ENCODE results near the gene MAPK4. TPM values are rescaled to one million over a fixed set of nuclear protein-coding genes. Genes with fewer than 3 reads are reported as not detected.

MAPK4 gene
- total RNA-seq, 6 donors from 2014 or later: 1.0 to 12.0 (median 6.7) TPM

DNA sequence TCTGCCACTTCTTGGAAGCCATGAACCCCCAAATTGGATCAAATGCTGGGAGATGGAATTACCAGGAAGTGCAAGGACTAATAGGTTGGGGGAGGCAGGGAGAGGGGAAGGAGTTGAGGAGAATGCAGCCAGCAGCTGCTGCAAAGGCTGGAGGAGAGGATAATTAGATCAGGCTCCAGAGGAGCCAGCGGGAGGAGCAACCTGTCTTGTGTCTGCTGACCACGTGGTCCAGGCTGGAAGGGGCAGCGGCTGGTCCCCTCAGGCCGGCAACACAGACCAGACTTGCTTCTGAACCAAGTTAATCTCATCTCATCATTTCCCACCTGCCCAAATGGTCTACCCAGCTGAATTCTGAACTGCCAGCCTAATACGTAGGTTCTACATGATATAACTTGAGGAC lies 191.6 kb downstream of the MAPK4 start:
- 37 to 46% methylated on average over 5 of the region's 5 CpGs for WGBS, 2 donors
- DNase-seq (peak in 1 of 2 donors; percentile 38), ATAC-seq (ENCODE audit: low FRiP score in 2 of 2) (no peak)
- Histone ChIP-seq H3K36me3 (no peaks in the 10 kb centered on the region), H3K27me3 (no peaks in the 10 kb centered on the region), H3K27ac (no peak overlapping the region), H3K4me3 (no peak overlapping the region), H3K9me3 (no peaks in the 10 kb centered on the region), H3K4me1 (no peaks in the 10 kb centered on the region)
- TF ChIP-seq, protein P1, sequence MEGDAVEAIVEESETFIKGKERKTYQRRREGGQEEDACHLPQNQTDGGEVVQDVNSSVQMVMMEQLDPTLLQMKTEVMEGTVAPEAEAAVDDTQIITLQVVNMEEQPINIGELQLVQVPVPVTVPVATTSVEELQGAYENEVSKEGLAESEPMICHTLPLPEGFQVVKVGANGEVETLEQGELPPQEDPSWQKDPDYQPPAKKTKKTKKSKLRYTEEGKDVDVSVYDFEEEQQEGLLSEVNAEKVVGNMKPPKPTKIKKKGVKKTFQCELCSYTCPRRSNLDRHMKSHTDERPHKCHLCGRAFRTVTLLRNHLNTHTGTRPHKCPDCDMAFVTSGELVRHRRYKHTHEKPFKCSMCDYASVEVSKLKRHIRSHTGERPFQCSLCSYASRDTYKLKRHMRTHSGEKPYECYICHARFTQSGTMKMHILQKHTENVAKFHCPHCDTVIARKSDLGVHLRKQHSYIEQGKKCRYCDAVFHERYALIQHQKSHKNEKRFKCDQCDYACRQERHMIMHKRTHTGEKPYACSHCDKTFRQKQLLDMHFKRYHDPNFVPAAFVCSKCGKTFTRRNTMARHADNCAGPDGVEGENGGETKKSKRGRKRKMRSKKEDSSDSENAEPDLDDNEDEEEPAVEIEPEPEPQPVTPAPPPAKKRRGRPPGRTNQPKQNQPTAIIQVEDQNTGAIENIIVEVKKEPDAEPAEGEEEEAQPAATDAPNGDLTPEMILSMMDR (IDR thresholded peaks at IDR 0.05): no peak
- TF ChIP-seq EP300 (IDR thresholded peaks at IDR 0.05): no peak
- no peak for TF ChIP-seq POLR2A (IDR thresholded peaks at IDR 0.05)
- no peak for TF ChIP-seq POLR2AphosphoS5 (IDR thresholded peaks at IDR 0.05)

DNA sequence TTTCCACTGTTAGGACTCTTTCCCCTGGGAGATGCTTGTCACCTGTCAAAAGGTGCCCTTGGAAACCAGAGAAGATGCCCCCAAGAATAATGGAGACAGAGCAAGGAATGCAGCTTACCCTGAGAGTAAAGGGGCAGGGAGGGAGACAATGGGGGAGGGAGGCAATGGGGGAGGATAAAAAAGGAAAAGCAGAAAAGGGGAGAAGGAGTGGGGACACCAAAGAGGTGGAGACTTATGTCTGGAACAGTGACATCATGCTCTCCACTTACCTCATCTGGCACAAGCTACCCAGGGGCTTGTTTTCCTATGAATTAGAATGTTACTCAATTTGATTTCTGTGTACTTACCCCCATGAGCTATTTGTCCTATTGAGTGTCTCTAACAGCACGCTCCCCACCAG lies 192.1 kb downstream of the MAPK4 start:
- no peak for DNase-seq
- ATAC-seq (ENCODE audit: low FRiP score in 2 of 2): no peak
- no peaks in the 10 kb centered on the region for H3K4me1 ChIP-seq
- no peak overlapping the region for H3K4me3 ChIP-seq
- H3K36me3 ChIP-seq: no peaks in the 10 kb centered on the region
- no peaks in the 10 kb centered on the region for H3K9me3 ChIP-seq
- no peaks in the 10 kb centered on the region for H3K27me3 ChIP-seq
- 65 to 94% methylated on average over 1 of the region's 1 CpG for WGBS, 2 donors
- TF ChIP-seq POLR2A (IDR thresholded peaks at IDR 0.05) (no peak), EP300 (IDR thresholded peaks at IDR 0.05) (no peak), POLR2AphosphoS5 (IDR thresholded peaks at IDR 0.05) (no peak)
- TF ChIP-seq, protein P1 (IDR thresholded peaks at IDR 0.05): no peak
- no peak overlapping the region for H3K27ac ChIP-seq

DNA sequence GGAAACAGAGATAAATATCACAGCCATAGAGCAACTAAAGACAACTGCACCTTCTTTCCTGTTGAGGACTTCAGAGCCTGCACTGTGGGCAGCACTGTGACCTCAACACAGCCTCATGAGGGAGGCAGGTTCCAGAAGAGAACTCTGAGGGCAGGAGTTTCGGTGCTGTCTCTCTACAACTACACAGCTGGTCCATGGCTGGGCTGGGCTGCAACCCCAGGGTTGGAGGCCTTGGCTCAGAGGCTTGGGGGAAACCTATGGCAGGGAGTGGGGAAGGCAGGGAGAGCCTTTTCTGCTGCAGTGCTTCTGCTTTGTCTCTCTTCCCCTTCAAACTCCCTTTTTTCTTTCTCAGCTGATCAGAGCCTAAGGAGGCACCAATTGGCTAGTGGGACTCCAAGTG lies 193.4 kb downstream of the MAPK4 start:
- no peak for ATAC-seq (ENCODE audit: low FRiP score in 2 of 2)
- Histone ChIP-seq H3K4me3 (no peak overlapping the region), H3K4me1 (no peaks in the 10 kb centered on the region), H3K9me3 (no peaks in the 10 kb centered on the region), H3K36me3 (no peaks in the 10 kb centered on the region), H3K27ac (no peak overlapping the region), H3K27me3 (no peaks in the 10 kb centered on the region)
- 0 to 86% methylated on average over 1 of the region's 1 CpG for WGBS, 2 donors
- DNase-seq: no peak
- TF ChIP-seq POLR2AphosphoS5 (IDR thresholded peaks at IDR 0.05) (no peak), EP300 (IDR thresholded peaks at IDR 0.05) (no peak), POLR2A (IDR thresholded peaks at IDR 0.05) (no peak)
- TF ChIP-seq, protein P1 (IDR thresholded peaks at IDR 0.05): no peak

DNA sequence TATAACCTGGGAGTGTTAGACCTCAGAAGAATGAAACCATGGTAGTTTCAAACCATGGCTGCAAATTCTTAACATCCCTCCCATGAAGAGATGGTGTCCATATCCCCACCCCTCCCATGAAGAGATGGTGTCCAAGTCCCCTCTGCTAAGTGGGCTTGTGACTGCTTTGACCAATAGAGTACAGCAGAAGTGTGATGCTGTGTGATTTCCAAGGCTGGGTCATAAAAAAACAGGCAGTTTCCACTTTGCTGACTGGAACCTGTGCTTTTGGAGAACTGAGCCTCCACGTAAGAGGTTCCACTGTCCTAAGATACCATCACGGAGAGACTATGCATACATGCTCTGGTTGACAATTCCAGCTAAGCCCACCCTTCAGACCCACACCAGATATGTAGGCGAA lies 194.4 kb downstream of the MAPK4 start:
- no peaks in the 10 kb centered on the region for H3K27me3 ChIP-seq
- TF ChIP-seq POLR2AphosphoS5 (IDR thresholded peaks at IDR 0.05) (no peak), POLR2A (IDR thresholded peaks at IDR 0.05) (no peak), EP300 (IDR thresholded peaks at IDR 0.05) (no peak)
- TF ChIP-seq, protein P1 (IDR thresholded peaks at IDR 0.05): no peak
- ATAC-seq (ENCODE audit: low FRiP score in 2 of 2) (no peak), DNase-seq (no peak)
- WGBS, 2 donors: 94% methylated on average over 3 of the region's 3 CpGs; no CpG with 5 or more reads in 1 of the 2 donors
- H3K4me1 ChIP-seq: no peaks in the 10 kb centered on the region
- H3K27ac ChIP-seq: no peak overlapping the region
- no peaks in the 10 kb centered on the region for H3K9me3 ChIP-seq
- no peaks in the 10 kb centered on the region for H3K36me3 ChIP-seq
- H3K4me3 ChIP-seq: no peak overlapping the region

DNA sequence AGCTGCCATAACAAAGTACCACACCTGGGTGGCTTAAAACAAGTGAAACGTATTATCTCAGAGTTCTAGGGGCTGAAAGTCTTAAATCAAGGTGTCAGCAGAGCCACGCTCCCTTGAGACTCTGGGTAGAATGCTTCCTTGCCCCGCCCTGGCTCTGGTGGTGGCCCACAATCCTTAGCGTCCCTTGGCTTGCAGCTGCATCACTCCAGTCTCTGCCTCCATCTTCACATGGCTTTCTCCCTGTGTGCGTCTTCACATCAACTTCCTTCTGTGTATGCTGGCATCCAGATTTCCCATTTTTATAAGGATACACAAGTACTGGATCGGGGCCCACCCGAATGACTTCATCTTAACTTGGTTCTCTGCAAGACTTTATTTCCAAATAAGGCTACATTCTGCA lies 197.5 kb downstream of the MAPK4 start:
- Histone ChIP-seq H3K4me3 (no peak overlapping the region), H3K9me3 (no peaks in the 10 kb centered on the region), H3K27me3 (no peaks in the 10 kb centered on the region), H3K27ac (no peak overlapping the region), H3K36me3 (no peaks in the 10 kb centered on the region), H3K4me1 (no peaks in the 10 kb centered on the region)
- ATAC-seq (ENCODE audit: low FRiP score in 2 of 2) (peak in 1 of 2 donors; percentile 8), DNase-seq (no peak)
- WGBS, 2 donors: 80 to 86% methylated on average over 7 of the region's 7 CpGs
- no peak for TF ChIP-seq POLR2A (IDR thresholded peaks at IDR 0.05)
- TF ChIP-seq, protein P1 (IDR thresholded peaks at IDR 0.05): no peak
- no peak for TF ChIP-seq POLR2AphosphoS5 (IDR thresholded peaks at IDR 0.05)
- no peak for TF ChIP-seq EP300 (IDR thresholded peaks at IDR 0.05)

All from upper lobe of left lung (tissue), 6 donors.